ENCODE data around the gene PRR27. TPM values are rescaled to one million over a fixed set of nuclear protein-coding genes. Genes with fewer than 3 reads are reported as not detected.

PRR27 gene
- polyA plus RNA-seq, result not detected in 2 replicates
- not detected in 2 replicates for polyA minus RNA-seq

- Histone ChIP-seq H3K27ac (ENCODE audit: low read length) (no peak within 1 kb of the TSS), H3K27me3 (ENCODE audit: insufficient read depth, low read depth, low read length) (no peaks in the 10 kb centered on the region), H3F3A (ENCODE audit: insufficient read depth, low read length, poor library complexity, severe bottlenecking) (no peaks in the 10 kb centered on the region), H3K4me2 (ENCODE audit: low read length) (no peak within 1 kb of the TSS), H3K36me3 (ENCODE audit: insufficient read depth, low read length) (no peaks in the 10 kb centered on the region), H3K9me3 (ENCODE audit: low read length) (no peaks in the 10 kb centered on the region), H3K9me2 (ENCODE audit: insufficient read depth, low read length) (no peaks in the 10 kb centered on the region), H2AFZ (ENCODE audit: low read depth, low read length) (no peak within 1 kb of the TSS), H3K79me2 (replicated peaks; ENCODE audit: insufficient read depth, low read length) (no peaks in the 10 kb centered on the region), H3K4me3 (ENCODE audit: low read length) (no peak within 1 kb of the TSS), H4K20me1 (ENCODE audit: insufficient read depth) (no peaks in the 10 kb centered on the region), H3K9ac (ENCODE audit: low read length) (no peak within 1 kb of the TSS)
- TF ChIP-seq TAF1 (IDR thresholded peaks at IDR 0.05; ENCODE audit: low read depth), result no peak
- no peak for TF ChIP-seq EZH2 (IDR thresholded peaks at IDR 0.05; ENCODE audit: borderline replicate concordance, insufficient read depth, low read length, poor library complexity, severe bottlenecking)
- no peak for TF ChIP-seq EP300 (conservative IDR thresholded peaks at IDR 0.05; ENCODE audit: poor library complexity, severe bottlenecking)
- TF ChIP-seq CTCF (IDR thresholded peaks at IDR 0.05; ENCODE audit: poor library complexity, severe bottlenecking), result no peak
- TF ChIP-seq RAD21 (conservative IDR thresholded peaks at IDR 0.05), result no peak
- TF ChIP-seq, protein P1, sequence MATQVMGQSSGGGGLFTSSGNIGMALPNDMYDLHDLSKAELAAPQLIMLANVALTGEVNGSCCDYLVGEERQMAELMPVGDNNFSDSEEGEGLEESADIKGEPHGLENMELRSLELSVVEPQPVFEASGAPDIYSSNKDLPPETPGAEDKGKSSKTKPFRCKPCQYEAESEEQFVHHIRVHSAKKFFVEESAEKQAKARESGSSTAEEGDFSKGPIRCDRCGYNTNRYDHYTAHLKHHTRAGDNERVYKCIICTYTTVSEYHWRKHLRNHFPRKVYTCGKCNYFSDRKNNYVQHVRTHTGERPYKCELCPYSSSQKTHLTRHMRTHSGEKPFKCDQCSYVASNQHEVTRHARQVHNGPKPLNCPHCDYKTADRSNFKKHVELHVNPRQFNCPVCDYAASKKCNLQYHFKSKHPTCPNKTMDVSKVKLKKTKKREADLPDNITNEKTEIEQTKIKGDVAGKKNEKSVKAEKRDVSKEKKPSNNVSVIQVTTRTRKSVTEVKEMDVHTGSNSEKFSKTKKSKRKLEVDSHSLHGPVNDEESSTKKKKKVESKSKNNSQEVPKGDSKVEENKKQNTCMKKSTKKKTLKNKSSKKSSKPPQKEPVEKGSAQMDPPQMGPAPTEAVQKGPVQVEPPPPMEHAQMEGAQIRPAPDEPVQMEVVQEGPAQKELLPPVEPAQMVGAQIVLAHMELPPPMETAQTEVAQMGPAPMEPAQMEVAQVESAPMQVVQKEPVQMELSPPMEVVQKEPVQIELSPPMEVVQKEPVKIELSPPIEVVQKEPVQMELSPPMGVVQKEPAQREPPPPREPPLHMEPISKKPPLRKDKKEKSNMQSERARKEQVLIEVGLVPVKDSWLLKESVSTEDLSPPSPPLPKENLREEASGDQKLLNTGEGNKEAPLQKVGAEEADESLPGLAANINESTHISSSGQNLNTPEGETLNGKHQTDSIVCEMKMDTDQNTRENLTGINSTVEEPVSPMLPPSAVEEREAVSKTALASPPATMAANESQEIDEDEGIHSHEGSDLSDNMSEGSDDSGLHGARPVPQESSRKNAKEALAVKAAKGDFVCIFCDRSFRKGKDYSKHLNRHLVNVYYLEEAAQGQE (IDR thresholded peaks at IDR 0.05; ENCODE audit: borderline replicate concordance), result no peak
- no peak for TF ChIP-seq MXI1 (conservative IDR thresholded peaks at IDR 0.05; ENCODE audit: poor library complexity, severe bottlenecking)
- TF ChIP-seq POLR2AphosphoS5 (IDR thresholded peaks at IDR 0.05), result no peak
- no peak for TF ChIP-seq SMC3 (conservative IDR thresholded peaks at IDR 0.05; ENCODE audit: poor library complexity)
Measured at GRCh38 chr4:70153937-70154336, at the start of gene PRR27. Gene PRR27, plus strand, starts transcription at chr4:70154237. Its CDS starts 139 bp downstream, at chr4:70154376.

DNA sequence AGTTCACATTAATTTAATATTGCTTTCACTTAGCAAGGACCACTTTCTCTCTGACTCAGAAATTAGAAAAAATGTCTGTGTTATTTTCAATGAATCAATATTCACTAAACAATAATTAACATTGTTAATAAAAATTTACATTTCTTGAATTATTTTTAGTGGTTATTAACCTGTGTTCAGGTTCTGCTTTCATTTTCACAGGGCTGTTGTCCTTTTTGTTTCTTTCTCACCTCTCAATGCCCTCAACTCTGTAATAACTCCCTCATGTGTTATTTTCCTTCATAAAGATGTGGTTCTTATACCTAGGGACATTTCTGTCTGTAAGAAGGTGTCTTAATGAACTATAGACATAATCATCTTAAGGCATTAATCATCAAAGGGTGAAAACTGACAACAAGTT is 43.1 kb upstream of the PRR27 start:
- no peak overlapping the region for H3K4me2 ChIP-seq (ENCODE audit: low read length)

More for the DNA sequence above, 43.1 kb upstream of the PRR27 start:
- no peaks in the 10 kb centered on the region for H3F3A ChIP-seq (ENCODE audit: insufficient read depth, low read length, poor library complexity, severe bottlenecking)
- H3K36me3 ChIP-seq (ENCODE audit: insufficient read depth, low read length), result no peaks in the 10 kb centered on the region
- no peak overlapping the region for H3K4me3 ChIP-seq (ENCODE audit: low read length)
- H3K27me3 ChIP-seq (ENCODE audit: insufficient read depth, low read depth, low read length), result no peaks in the 10 kb centered on the region
- H3K27ac ChIP-seq (ENCODE audit: low read length), result no peak overlapping the region
- H3K9me2 ChIP-seq (ENCODE audit: insufficient read depth, low read length), result no peaks in the 10 kb centered on the region
- H4K20me1 ChIP-seq (ENCODE audit: insufficient read depth), result no peaks in the 10 kb centered on the region
- H2AFZ ChIP-seq (ENCODE audit: low read depth, low read length), result no peak overlapping the region
- TF ChIP-seq CTCF (IDR thresholded peaks at IDR 0.05; ENCODE audit: poor library complexity, severe bottlenecking) (no peak), SMC3 (conservative IDR thresholded peaks at IDR 0.05; ENCODE audit: poor library complexity) (no peak), TAF1 (IDR thresholded peaks at IDR 0.05; ENCODE audit: low read depth) (no peak), RAD21 (conservative IDR thresholded peaks at IDR 0.05) (no peak), POLR2AphosphoS5 (IDR thresholded peaks at IDR 0.05) (no peak), EZH2 (IDR thresholded peaks at IDR 0.05; ENCODE audit: borderline replicate concordance, insufficient read depth, low read length, poor library complexity, severe bottlenecking) (no peak), MXI1 (conservative IDR thresholded peaks at IDR 0.05; ENCODE audit: poor library complexity, severe bottlenecking) (no peak), EP300 (conservative IDR thresholded peaks at IDR 0.05; ENCODE audit: poor library complexity, severe bottlenecking) (no peak)
- TF ChIP-seq, protein P1 (IDR thresholded peaks at IDR 0.05; ENCODE audit: borderline replicate concordance), result no peak
- no peak overlapping the region for H3K9ac ChIP-seq (ENCODE audit: low read length)
- no peaks in the 10 kb centered on the region for H3K79me2 ChIP-seq (replicated peaks; ENCODE audit: insufficient read depth, low read length)
- H3K9me3 ChIP-seq (ENCODE audit: low read length), result no peaks in the 10 kb centered on the region
